GM18498 (cell line): ENCODE measurements around the gene PAFAH1B1.
"Not testable (repeated sequence)": the region's sequence is repeated elsewhere in the genome, so short reads cannot be mapped to it uniquely, and the experiment has no call there.

ENCODE experiments used
- ATAC-seq: cut with Tn5 transposase; IDR thresholded peaks from one replicate; pipeline ENCODE4 v1.9.1; 2021; ENCODE audit warnings: mild to moderate bottlenecking, moderate library complexity; ENCODE audit not compliant: unreplicated experiment

The PAFAH1B1 gene

DNA sequence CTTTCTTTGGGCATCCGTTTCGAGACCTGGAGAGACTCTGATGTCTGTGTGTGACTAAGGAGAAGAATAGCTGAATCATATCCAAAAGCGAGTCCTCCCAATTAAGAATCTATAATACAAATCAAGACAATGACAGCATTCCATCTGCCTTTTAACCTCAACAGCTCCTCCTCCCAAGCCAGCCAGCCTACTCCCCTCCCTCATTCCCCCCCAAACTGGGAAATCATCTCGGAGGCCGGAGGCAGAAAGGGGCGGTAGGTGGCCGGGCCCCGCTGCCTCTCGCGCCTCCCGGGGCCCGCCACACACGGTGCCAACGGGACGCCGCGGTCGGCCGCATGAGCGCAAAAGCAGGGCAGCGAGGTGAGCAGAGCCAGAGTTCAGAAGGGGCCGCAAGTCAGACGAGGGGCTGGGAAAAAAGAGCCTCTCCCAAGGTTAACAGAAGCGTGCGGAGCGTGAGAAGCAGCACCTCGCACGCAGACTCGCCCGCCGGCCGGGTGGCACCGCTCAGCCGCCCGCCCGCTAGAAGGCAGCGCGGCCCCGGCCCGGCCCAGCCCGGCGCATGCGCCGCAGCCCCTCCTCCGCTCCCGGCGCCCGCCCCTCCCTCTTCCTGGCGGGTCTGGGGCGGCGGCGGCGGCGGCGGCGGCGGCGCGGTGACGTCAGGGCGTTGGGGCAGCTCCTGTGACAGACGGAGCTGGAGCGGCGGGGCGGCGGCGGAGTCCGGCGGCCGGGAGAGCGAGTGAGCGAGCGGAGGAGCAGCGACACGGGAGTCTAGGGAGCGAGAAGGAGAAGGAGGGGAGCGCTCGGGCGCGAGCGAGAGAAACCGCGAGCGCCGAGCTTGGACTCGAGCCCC, at the start of gene PAFAH1B1:
PAFAH1B1 (plus strand) TSS at position 684 of the 850 bp plus-strand sequence. CDS start 44,635 bp downstream, outside the sequence.
- peak; percentile 84 for ATAC-seq

GRCh38 chr17:2545393-2545792, 48.1 kb upstream of the PAFAH1B1 start:
- ATAC-seq, result no peak

- ATAC-seq, result no peak
These were observed 46.3 kb upstream of the PAFAH1B1 start for GRCh38 chr17:2547176-2547575.

- ATAC-seq, result not testable (repeated sequence)
These were observed 45.4 kb upstream of the PAFAH1B1 start for GRCh38 chr17:2548026-2548425.

- ATAC-seq, result no peak
These were observed 43.9 kb upstream of the PAFAH1B1 start for GRCh38 chr17:2549392-2550211.

DNA sequence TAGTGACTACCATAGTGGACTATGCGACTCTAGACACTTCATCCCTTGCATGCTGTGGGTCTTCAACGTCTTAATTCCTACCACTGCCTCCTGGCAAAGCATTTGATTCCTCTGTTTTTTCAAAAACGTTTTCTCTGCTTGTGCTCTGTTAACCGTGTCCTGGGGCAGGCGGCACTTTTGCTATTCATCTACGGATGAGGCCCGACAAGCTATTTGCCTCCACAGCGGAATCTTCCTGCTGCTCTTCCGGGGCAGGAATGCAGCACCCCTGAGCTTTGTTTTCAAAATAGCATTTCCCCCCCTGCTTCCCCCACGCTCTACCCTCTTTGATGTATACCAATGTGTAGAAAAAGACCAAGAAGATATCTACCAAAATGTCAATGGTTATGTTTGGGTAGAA, 42.0 kb upstream of the PAFAH1B1 start:
- no peak for ATAC-seq

GRCh38 chr17:2551928-2552327, 41.5 kb upstream of the PAFAH1B1 start:
- ATAC-seq, result no peak

- no peak for ATAC-seq
These were observed 32.8 kb upstream of the PAFAH1B1 start for GRCh38 chr17:2560658-2561057.

GRCh38 chr17:2562162-2562858, 31.1 kb upstream of the PAFAH1B1 start:
- ATAC-seq, result no peak

GRCh38 chr17:2563061-2563460, 30.4 kb upstream of the PAFAH1B1 start:
- no peak for ATAC-seq

DNA sequence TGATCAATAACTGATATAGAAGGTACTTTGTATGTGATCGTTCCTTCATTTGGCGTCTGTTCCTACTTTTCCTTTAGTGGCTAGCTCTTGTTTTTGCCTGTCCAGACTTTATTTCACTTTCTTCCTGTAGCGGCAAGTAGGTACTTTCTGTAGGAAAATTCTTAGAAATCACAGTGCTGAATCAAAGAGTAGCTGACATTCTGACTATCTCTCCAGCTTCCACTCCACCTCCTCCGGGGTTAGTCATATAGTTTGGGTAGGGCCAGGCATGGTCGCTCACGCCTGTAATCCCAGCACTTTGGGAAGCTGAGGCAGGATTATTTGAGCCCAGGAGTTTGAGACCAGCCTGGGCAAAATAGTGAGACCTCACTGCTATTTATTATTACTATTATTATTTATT, 29.9 kb upstream of the PAFAH1B1 start:
- no peak for ATAC-seq

GRCh38 chr17:2564877-2565276, 28.6 kb upstream of the PAFAH1B1 start:
- ATAC-seq, result no peak

DNA sequence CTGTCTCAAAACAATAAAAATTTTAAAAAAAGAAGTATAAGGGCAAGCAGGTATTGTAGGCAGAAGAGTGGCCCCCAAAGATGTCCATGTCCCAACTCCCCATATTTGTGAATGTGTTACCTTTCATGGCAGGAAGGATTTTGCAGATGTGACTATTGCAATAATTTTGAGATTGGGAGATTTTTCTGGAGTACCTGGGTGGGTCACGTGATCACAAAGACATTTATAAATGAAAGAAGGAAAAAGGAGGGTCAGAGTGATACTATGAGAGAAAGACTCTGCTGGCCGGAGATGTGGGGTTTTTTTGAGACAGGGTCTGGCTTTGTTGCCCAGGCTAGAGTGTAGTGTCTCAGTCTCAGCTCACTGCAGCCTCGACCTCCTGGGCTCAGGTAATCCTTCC, 27.4 kb upstream of the PAFAH1B1 start:
- no peak for ATAC-seq

DNA sequence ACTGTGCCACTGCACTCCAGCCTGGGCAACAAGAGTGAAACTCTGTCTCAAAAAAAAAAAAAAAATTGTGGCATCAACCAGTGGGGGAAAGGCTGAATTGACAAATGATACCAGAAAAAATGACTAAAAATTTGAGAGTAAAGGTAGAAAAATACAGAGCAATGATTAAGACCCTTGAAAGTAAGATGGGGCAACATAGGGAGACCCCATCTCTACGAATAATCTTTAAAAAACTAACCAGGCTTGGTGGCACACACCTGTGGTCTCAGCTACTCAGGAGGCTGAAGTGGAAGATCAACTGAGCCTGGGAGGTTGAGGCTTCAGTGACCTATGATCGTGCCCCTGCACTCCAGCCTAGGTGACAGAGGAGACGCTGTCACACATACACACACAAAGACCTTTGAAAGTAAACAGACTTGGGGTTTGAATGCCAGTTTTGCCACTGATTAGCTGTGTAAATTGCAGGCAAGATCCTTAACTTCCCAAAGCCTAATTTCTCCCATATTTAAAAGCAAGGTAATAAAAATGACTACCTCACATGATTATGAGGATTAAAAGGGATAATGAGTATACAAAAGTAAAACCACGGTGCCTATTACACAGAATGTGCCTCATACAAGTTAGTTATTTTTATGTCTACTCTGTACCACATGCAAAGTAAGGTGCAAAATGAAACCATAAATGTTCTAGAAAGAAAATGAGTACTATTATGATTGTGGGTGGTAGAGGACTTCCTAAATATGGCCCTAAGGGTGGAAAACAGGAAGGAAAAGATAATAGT, 21.7 kb upstream of the PAFAH1B1 start:
- ATAC-seq, result peak; percentile 88

DNA sequence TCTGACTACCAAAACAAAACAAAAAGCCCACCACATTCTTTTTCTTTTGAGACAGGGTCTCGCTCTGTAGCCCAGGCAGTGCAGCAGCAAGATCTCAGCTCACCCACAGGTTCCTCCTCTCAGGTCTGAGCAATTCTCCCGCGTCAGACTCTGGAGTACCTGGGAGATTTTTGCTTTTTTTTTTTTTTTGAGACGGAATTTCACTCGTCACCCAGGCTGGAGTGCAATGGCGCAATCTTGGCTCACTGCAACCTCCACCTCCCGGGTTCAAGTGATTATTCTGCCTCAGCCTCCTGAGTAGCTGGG, 21.2 kb upstream of the PAFAH1B1 start:
- ATAC-seq, result not testable (repeated sequence)

DNA sequence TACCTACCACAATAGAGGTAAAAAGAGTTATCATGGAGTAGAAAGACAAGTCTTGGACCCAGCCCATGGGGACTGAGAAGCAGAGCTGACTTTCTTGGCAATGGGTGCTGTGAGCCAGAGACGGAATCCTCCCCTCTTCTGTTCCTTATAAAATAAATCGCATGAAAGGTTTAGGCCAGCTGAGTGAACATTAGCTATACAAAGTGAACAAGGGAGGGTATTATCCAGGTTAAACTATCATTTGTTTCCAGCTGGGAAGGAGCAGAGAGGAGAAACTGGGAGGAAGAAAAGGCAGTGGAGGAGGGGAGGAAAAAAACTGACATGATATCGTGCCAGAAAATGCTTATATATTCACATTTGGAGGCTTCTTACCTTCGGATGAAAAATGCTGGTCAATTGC, 13.3 kb upstream of the PAFAH1B1 start:
- no peak for ATAC-seq

- no peak for ATAC-seq
These were observed 12.8 kb upstream of the PAFAH1B1 start for GRCh38 chr17:2580661-2581060.

DNA sequence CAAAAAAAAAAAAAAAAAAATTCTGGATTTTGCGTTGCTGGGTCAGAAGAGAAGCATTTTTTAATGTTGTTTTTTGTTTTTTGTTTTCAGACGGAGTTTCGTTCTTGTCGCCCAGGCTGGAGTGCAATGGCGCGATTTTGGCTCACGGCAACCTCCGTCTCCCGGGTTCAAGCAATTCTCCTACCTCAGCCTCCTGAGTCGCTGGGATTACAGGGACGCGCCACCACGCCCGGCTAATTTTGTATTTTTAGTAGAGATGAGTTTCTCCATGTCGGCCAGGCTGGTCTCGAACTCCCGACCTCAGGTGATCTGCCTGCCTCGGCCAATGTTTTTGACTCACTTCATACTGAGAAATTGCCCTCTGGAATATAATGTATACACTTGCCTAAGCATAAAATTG, 11.0 kb upstream of the PAFAH1B1 start:
- ATAC-seq, result no peak

DNA sequence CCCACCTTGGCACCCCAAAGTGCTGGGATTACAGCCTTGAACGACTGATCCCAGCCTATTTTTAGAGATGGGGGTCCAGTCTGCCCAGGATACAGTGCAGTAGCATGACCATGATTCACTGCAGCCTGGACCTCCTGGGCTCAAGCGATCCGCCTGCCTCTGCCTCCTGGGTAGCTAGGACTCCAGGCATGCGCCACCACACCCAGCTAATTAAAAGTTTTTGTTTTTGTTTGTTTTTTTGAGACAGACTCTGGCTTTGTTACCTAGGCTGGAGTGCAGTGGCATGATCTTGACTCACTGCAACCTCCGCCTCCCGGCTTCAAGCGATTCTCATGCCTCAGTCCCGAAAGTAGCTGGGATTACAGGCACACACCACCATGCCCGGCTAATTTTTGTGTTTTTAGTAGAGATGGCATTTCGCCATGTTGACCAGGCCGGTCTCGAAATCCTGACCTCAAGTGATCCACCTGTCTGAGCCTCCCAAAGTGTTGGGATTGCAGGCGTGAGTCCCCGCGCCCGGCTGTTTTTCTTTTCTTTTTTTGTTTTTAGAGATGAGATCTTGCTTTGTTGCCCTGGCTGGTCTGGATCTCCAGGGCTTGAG, 2.3 kb upstream of the PAFAH1B1 start:
- ATAC-seq, result no peak
